Activated naive CD4-positive, alpha-beta T cell treated with anti-CD3 and anti-CD28 coated beads, Interleukin-2, amount 10 ng/mL, durations not matched to agents 7 days and 5 days (primary cell): ENCODE results near the gene PMS1.
"Not testable (repeated sequence)": the region's sequence is repeated elsewhere in the genome, so short reads cannot be mapped to it uniquely, and the experiment has no call there.

Source experiments
- CTCF ChIA-PET: fragments of 350-600 bp; sonication (Branson Sonifier 250); formaldehyde crosslinking; loops from one replicate; lab custom pipeline; 2021; ENCODE audit warnings: antibody characterized with exemption; lab: Charles Lee
- DNase-seq: peaks from one replicate; pipeline ENCODE4 v3.0.0-alpha.2; 2020
- H3K27ac Mint-ChIP-seq: one replicate; pipeline ENCODE4 v1.8.0; 2021; ENCODE audit warnings: mild to moderate bottlenecking, moderate library complexity, mixed read lengths
- H3K27me3 Mint-ChIP-seq: one replicate; pipeline ENCODE4 v1.8.0; 2021; ENCODE audit warnings: mild to moderate bottlenecking, mixed read lengths
- H3K36me3 Mint-ChIP-seq: one replicate; pipeline ENCODE4 v1.8.0; 2021; ENCODE audit warnings: mixed read lengths
- H3K4me1 Mint-ChIP-seq: one replicate; pipeline ENCODE4 v1.8.0; 2021; ENCODE audit warnings: mixed read lengths
- H3K4me3 Mint-ChIP-seq: one replicate; pipeline ENCODE4 v1.8.0; 2021; ENCODE audit warnings: mild to moderate bottlenecking, moderate library complexity, mixed read lengths
- H3K9me3 Mint-ChIP-seq: one replicate; pipeline ENCODE4 v1.8.0; 2021; ENCODE audit warnings: mixed read lengths

PMS1 gene

DNA sequence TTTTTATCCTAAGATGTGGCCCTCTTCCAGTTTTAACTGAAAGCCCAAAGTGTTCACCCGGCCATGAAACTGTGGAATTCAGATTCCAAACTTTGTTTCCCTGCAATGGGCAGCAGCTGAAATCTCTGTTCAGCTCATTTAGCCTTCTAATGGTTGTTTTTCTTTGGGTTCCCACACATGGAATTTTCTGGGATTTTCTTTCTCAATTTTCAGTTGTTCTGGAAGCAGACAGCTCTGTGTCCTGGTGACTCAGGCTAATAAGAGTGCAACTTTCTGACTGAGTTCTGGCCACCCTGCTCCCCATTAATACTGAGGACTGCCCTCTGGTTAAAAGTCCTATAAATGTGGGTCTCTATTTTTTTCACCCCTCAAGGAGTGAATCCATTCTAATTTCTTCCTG lies 78.5 kb downstream of the PMS1 start:
- H3K4me1 Mint-ChIP-seq: no peaks in the 10 kb centered on the region
- H3K4me3 Mint-ChIP-seq: no peak overlapping the region
- H3K36me3 Mint-ChIP-seq: peaks cover 20% of the 10 kb centered on the region
- no peak for DNase-seq
- H3K27me3 Mint-ChIP-seq: no peaks in the 10 kb centered on the region
- H3K9me3 Mint-ChIP-seq: no peaks in the 10 kb centered on the region
- CTCF ChIA-PET: no interaction called here
- no peak overlapping the region for H3K27ac Mint-ChIP-seq

DNA sequence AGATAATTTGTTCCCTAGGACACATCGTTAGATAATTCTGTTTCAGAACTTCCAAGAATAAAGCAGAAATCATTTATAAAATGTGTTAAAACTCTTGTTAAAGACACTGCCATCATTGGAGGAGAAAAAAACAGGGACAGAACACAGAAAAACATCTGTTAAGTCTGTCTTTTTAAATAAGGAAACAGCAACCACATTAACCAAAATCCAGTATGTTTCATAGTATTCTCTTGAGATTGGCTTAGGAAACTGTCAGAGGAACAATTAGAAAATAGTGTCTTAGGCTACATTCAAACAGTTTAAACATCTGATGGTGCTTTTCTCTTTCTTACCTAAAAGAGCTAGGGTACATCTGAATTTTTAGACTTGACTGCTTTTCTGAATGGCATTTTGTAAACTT lies 81.6 kb downstream of the PMS1 start:
- DNase-seq: no peak
- Mint-ChIP-seq H3K27ac (no peak overlapping the region), H3K36me3 (peaks cover 15% of the 10 kb centered on the region), H3K4me1 (no peaks in the 10 kb centered on the region), H3K4me3 (no peak overlapping the region), H3K27me3 (no peaks in the 10 kb centered on the region), H3K9me3 (no peaks in the 10 kb centered on the region)
- CTCF ChIA-PET: no interaction called here

DNA sequence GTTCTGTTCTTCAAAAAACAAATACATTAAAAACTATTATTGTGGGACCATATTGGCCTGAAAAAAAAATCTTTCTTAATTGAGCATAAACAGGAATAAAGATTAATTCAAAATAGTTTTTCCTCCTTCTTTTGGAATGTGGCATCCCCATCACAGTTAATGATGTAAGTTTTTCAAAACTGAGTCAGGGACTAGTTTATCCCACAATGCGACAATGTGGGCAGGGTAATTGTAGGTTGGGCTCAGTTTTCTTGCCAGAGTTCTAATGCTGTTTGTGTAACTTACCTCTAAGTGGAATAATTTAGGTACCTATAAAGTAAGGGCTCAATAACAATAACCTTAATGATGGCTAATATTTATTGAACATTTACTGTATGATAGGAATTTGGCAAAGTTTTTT lies 82.0 kb downstream of the PMS1 start:
- CTCF ChIA-PET: no interaction called here
- no peaks in the 10 kb centered on the region for H3K27me3 Mint-ChIP-seq

DNA sequence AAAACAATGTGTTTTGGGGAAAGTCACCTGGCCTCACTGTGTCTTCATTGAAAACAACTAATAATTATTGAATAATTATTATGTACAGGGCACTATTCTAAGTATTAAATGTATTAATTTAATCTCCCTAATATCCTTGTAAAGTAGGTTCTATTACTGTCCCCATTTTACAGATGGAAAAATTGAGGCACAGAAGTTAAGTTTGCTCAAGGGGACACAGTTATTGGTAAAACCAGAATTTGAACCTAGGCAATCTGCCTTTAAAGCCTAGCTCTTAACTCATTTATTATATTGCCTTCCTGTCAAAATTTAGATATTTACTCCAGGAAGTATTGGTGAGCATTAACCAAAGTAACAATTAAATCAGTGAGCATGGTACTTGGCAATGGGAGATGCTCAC lies 84.6 kb downstream of the PMS1 start:
- Mint-ChIP-seq H3K27ac (no peak overlapping the region), H3K9me3 (no peaks in the 10 kb centered on the region), H3K36me3 (peaks cover 11% of the 10 kb centered on the region), H3K4me3 (no peak overlapping the region), H3K4me1 (no peaks in the 10 kb centered on the region), H3K27me3 (no peaks in the 10 kb centered on the region)
- CTCF ChIA-PET: no interaction called here
- no peak for DNase-seq

More for the DNA sequence above, 82.0 kb downstream of the PMS1 start:
- no peak overlapping the region for H3K4me3 Mint-ChIP-seq
- H3K27ac Mint-ChIP-seq: no peak overlapping the region
- H3K4me1 Mint-ChIP-seq: no peaks in the 10 kb centered on the region
- DNase-seq: no peak
- no peaks in the 10 kb centered on the region for H3K9me3 Mint-ChIP-seq
- H3K36me3 Mint-ChIP-seq: peaks cover 15% of the 10 kb centered on the region

DNA sequence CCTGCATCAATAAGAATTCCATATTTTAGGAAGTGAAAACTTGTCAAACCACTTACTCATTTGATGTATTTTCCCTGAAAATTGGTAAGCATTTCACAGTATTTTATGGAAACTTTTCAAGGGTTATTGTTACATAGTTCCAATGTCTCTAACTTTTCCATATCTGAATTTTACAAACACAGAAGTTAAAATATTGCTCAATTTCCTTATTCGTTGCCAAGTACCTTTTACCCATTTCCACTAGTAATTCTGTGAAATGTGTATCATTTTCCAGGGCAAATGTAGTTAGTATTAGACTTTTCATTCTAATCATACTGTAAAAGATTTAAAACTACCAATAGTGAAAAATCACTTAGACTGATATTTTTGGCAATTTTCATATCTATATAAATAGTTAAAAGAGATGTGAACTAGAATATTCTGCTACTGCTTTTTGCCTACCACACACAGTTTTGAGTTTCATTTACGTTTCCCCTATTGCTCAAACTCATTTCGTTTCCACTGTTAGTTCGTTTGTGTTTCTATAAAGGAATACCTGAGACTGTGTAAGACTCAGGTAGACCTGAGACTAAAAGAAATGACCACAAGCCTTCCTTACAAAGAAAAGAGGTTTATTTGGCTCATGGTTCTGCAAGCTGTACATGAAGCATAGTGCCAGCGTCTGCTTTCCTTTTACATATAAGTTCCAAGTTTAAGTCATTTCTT lies 86.3 kb downstream of the PMS1 start:
- no peak for DNase-seq
- Mint-ChIP-seq H3K9me3 (no peaks in the 10 kb centered on the region), H3K27me3 (no peaks in the 10 kb centered on the region), H3K4me3 (no peak overlapping the region), H3K4me1 (peaks cover 13% of the 10 kb centered on the region), H3K27ac (no peak overlapping the region), H3K36me3 (peaks cover 24% of the 10 kb centered on the region)
- CTCF ChIA-PET: no interaction called here

DNA sequence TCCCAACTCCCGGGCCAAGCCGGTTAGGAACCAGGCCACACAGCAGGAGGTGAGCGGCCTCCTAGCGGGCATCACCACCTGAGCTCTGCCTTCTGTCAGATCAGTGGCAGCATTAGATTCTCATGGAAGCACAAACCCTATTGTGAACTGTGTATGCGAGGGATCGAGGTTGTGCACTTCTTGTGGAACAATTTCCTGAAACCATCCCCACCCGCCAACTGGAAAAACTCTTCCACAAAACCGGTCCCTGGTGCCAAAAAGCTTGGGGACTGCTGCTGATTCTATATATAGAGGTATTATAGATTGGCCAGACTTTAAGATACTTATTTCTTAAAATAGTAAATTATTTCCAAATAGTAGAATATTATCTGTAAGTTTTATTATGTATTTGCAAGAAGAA lies 89.4 kb downstream of the PMS1 start:
- CTCF ChIA-PET: interaction anchor here (0.6 kb wide), 1 partner anchor 167 kb away, joined by 3 read pairs; no protein-coding TSS in a partner anchor
- Mint-ChIP-seq H3K9me3 (no peaks in the 10 kb centered on the region), H3K27ac (no peak overlapping the region), H3K4me3 (no peak overlapping the region), H3K27me3 (no peaks in the 10 kb centered on the region), H3K36me3 (peaks cover 39% of the 10 kb centered on the region), H3K4me1 (peaks cover 13% of the 10 kb centered on the region)
- DNase-seq: no peak

DNA sequence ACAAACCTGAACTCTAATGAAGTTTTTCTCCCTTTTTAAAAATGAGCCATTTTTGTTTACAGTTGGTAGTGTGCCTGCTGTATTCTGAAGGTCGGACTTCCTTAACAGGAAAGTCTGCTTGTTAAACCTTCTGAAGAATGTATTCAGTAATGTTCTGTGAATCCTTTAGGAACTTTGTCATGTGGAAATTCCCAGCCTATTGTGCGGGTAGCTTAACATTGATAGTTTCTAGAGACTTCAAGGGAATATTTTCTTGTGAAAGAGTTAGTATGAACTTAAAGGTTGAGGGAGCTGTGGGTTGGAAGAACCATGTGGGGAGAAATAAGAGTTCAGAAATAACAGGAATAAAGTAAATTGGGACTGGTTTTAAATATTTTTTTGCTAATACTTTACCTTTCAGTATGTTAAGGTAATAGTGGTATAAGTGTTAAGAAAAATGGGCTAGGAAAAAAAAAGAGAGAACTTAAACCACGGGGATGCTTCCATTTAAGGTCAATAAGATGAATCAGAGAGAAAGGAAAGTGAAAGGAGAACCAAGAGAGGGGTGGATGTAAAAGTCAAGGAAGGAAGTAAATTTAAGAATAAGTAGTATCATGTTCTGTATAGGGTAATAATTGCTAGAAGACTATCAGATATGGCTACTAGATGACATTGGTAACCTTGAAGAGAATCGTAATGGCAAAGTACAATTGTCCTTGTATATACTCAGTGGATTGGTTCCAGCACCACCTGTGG lies 90.5 kb downstream of the PMS1 start:
- Mint-ChIP-seq H3K27me3 (no peaks in the 10 kb centered on the region), H3K9me3 (no peaks in the 10 kb centered on the region), H3K36me3 (peaks cover 39% of the 10 kb centered on the region), H3K4me3 (no peak overlapping the region), H3K27ac (peak overlapping the region; percentile 0), H3K4me1 (peaks cover 13% of the 10 kb centered on the region)
- CTCF ChIA-PET: no interaction called here
- no peak for DNase-seq

DNA sequence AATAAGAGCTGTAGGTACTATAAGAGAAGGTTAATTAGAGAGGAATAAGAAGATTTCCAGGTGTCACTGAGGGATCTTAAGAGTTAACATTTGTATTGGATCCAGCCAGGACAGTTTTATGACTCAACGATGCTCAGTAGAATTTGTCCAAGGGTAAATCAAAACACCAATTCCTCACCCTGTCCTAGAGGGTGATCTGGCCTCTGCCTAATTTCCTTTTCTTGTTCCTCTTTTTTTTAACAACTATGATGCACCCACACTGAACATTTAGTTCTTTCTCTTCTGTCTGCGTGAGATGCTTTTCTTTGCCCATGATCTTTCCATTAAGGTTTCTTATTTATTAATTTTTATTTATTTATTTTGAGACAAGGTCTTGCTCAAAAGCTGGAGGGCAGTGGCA lies 92.0 kb downstream of the PMS1 start:
- Mint-ChIP-seq H3K36me3 (peaks cover 39% of the 10 kb centered on the region), H3K27me3 (no peaks in the 10 kb centered on the region), H3K9me3 (no peaks in the 10 kb centered on the region), H3K4me1 (peaks cover 13% of the 10 kb centered on the region), H3K27ac (no peak overlapping the region), H3K4me3 (no peak overlapping the region)
- CTCF ChIA-PET: no interaction called here
- DNase-seq: no peak

DNA sequence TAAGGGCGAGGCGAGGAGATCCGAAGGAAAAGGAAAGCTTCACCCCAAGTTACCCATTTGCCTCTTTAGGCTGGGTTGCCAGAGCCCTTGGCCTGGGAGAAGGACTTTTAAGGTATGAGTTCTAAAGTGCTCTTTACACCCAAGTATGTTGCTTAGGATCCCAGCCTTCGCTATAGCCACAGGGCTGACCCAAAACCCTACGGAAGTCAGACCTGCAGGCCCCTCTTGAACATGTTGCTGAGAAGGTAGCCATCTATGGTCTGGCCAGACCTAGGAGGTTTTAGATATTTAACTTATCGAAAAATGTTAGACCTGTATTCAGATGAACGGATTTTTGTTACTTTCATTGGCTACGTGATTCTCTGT lies 95.4 kb downstream of the PMS1 start:
- peaks cover 7% of the 10 kb centered on the region for H3K4me1 Mint-ChIP-seq
- H3K27me3 Mint-ChIP-seq: no peaks in the 10 kb centered on the region
- peaks cover 26% of the 10 kb centered on the region for H3K36me3 Mint-ChIP-seq
- CTCF ChIA-PET: no interaction called here
- H3K4me3 Mint-ChIP-seq: no peak overlapping the region
- DNase-seq: no peak
- no peak overlapping the region for H3K27ac Mint-ChIP-seq
- H3K9me3 Mint-ChIP-seq: no peaks in the 10 kb centered on the region

DNA sequence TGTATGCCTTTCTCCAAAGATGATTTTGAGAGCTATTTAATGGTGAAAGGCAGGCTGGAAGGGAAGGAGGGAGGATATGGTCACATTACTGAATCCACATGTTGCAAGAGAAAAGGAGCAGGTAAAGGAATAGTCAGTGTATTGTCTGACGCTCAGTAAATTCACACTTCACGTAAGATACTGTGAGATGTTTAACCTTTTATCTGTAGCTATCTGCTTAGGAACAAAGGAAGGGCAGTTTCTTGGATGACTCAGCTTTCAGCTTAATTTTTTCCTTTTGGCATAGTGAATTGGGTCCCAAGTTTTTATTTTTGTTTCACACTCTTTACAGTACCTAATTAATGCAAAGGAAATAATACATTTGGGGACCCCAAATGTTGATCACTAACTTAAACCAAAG lies 96.2 kb downstream of the PMS1 start:
- no peak for DNase-seq
- Mint-ChIP-seq H3K4me3 (no peak overlapping the region), H3K4me1 (no peaks in the 10 kb centered on the region), H3K9me3 (no peaks in the 10 kb centered on the region), H3K36me3 (peaks cover 18% of the 10 kb centered on the region), H3K27ac (no peak overlapping the region), H3K27me3 (no peaks in the 10 kb centered on the region)
- CTCF ChIA-PET: no interaction called here

DNA sequence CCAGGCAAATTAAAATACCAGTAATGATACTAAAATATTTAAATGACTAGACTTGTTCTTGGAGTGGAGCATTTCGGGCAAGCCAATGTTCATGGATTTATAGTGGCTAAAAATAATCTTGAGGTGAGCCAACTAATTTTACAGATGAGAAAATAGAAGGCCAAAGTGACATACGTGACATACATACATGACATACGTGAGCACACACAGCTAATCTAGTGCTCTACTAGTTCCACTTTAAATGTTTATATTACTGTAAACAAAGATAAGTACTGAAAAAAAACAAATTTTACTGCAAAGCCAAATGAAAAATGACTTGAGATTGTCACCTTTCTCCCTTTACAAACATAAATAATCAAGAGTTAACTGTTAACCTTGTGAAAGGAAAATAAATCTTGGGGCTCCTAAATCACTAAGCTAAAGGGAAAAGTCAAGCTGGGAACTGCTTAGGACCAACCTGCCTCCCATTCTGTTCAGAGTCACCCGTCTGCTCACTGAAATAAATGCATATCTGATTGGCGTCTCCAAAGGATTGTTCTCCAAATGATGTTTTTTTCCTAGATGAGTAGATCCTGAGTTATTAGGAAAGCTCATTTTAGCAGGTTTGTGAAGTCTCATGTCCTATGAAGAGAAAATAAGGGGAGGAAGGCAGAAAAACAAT lies 96.7 kb downstream of the PMS1 start:
- Mint-ChIP-seq H3K4me3 (no peak overlapping the region), H3K27me3 (no peaks in the 10 kb centered on the region), H3K36me3 (peaks cover 18% of the 10 kb centered on the region), H3K27ac (no peak overlapping the region), H3K4me1 (no peaks in the 10 kb centered on the region), H3K9me3 (no peaks in the 10 kb centered on the region)
- CTCF ChIA-PET: interaction anchor here (0.5 kb wide), 1 partner anchor 739 kb away, joined by 5 read pairs; no protein-coding TSS in a partner anchor
- no peak for DNase-seq

DNA sequence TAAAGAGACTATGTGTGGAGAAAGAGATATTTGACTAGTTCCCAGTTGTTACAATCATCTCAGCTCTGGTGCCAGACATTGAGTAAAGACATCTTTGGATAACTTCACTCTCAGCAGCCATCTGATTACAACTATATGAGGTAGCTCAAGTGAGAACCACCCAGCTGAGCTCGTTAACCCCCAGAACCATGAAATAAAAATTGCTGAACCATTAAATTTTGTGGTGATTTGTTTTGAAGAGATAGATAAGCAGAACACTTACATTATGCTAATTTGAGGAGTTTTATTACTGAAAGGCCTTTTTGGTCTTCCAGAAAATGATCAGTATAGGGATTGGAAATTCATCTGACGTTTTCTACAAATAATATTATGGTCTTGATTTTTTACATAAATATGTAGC lies 101.1 kb downstream of the PMS1 start:
- H3K27me3 Mint-ChIP-seq: no peaks in the 10 kb centered on the region
- H3K36me3 Mint-ChIP-seq: no peaks in the 10 kb centered on the region
- no peaks in the 10 kb centered on the region for H3K4me1 Mint-ChIP-seq
- H3K27ac Mint-ChIP-seq: no peak overlapping the region
- no peak for DNase-seq
- no peaks in the 10 kb centered on the region for H3K9me3 Mint-ChIP-seq
- CTCF ChIA-PET: no interaction called here
- no peak overlapping the region for H3K4me3 Mint-ChIP-seq

DNA sequence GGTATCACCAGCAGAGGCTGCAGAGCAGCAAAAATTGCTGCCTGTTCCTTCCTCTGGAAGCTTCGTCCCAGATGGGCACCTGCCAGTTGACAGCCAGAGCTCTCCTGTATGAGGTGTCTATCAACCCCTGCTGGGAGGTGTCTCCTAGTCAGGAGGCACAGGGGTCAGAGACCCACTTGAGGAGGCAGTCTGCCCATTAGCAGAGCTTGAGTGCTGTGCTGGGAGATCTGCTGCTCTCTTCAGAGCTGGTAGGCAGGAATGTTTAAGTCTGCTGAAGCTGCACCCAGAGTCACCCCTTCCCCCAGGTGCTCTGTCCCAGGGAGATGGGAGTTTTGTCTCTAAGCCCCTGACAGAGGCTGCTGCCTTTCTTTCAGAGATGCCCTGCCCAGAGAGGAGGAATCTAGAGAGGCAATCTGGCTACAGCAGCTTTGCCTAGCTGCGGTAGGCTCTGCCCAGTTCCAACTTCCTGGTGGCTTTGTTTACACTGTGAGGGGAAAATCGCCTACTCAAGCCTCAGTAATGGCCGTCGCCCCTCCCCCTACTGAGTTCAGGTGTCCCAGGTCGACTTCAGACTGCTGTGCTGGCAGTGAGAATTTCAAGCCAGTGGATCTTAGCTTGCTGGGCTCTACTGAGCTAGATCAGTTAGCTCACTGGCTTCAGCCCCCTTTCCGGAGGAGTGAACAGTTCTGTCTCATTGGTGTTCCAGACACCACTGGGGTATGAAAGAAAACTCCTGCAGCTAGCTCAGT lies 108.5 kb downstream of the PMS1 start:
- H3K9me3 Mint-ChIP-seq, DNase-seq, H3K27me3 Mint-ChIP-seq, CTCF ChIA-PET, H3K27ac Mint-ChIP-seq, H3K36me3 Mint-ChIP-seq, H3K4me1 Mint-ChIP-seq, H3K4me3 Mint-ChIP-seq: not testable (repeated sequence)

DNA sequence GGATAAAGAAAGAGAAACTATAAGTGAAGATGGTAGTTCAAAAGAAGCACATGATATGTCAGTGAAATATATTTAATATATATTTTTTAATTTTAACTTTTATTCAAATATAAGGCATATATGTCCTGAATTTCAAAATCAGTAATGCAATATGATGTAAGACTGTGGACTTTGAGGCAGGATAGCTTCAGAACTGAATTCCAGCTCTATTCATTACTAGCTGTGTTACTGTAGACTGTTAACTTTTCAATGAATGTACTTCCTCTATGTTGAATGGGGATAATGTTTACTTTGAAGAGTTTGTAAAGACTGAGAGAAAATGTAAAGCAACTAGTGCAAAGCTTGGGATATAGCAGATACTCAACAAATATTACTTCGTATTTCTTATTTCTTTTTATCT lies 112.6 kb downstream of the PMS1 start:
- no peaks in the 10 kb centered on the region for H3K9me3 Mint-ChIP-seq
- CTCF ChIA-PET: no interaction called here
- peaks cover 11% of the 10 kb centered on the region for H3K27me3 Mint-ChIP-seq

More for the DNA sequence above, 112.6 kb downstream of the PMS1 start:
- DNase-seq: no peak
- Mint-ChIP-seq H3K4me1 (no peaks in the 10 kb centered on the region), H3K4me3 (no peak overlapping the region), H3K36me3 (no peaks in the 10 kb centered on the region), H3K27ac (no peak overlapping the region)
